Thyroid gland (tissue), 4 donors: Measurements from ENCODE around the gene LETM1. TPM values are rescaled to one million over a fixed set of nuclear protein-coding genes. Genes with fewer than 3 reads are reported as not detected.
"Not testable (repeated sequence)": the region's sequence is repeated elsewhere in the genome, so short reads cannot be mapped to it uniquely, and the experiment has no call there.

ENCODE experiments used
- DNase-seq, 2 donors: peaks; one replicate each; pipeline ENCODE4 v3.0.0-alpha.2; 2019
- H3K27ac ChIP-seq, 3 donors: fragments of 200-600 bp; sonication (generic); 1 replicate in 2 of 3; 2 replicates in 1 of 3; pipeline ENCODE4 v1.5.1; 2016 to 2019; ENCODE audit warnings: mild to moderate bottlenecking in 1 of 3, moderate library complexity in 1 of 3
- H3K27me3 ChIP-seq: fragments of 200-600 bp; sonication (generic); one replicate; pipeline ENCODE4 v1.5.1; 2019
- H3K36me3 ChIP-seq, 2 donors: fragments of 200-600 bp; sonication (generic); one replicate each; pipeline ENCODE4 v1.5.1; 2016 to 2019
- H3K4me1 ChIP-seq, 2 donors: fragments of 200-600 bp; sonication (generic); one replicate each; pipeline ENCODE4 v1.5.1; 2017 to 2019
- H3K4me3 ChIP-seq, 3 donors: fragments of 200-600 bp; sonication (generic); replicated peaks in 1 of 3; 1 replicate in 2 of 3; 2 replicates in 1 of 3; pipeline ENCODE4 v1.5.1; 2016; ENCODE audit warnings: mild to moderate bottlenecking in 1 of 3
- H3K9me3 ChIP-seq: fragments of 200-600 bp; sonication (generic); one replicate; pipeline ENCODE4 v1.5.1; 2017
- CTCF ChIP-seq, 6 experiments: fragments of 200-600 bp in 3 of 6; fragments of 450-650 bp in 3 of 6; sonication (generic) in 3 of 6; IDR thresholded peaks; one replicate each; pipeline ENCODE4 v1.5.1; 2016 to 2019; ENCODE audit warnings: antibody characterized with exemption in 6 of 6, mild to moderate bottlenecking in 2 of 6, inconsistent platforms in 1 of 6, moderate library complexity in 1 of 6
- POLR2A ChIP-seq, 2 donors: fragments of 450-650 bp; IDR thresholded peaks; one replicate each; pipeline ENCODE4 v1.6.1; 2017; ENCODE audit warnings: antibody characterized with exemption in 2 of 2, mild to moderate bottlenecking in 2 of 2, moderate library complexity in 1 of 2
- whole genome bisulfite sequencing, 2 donors: methylation state at CpG; one replicate each; pipeline ENCODE4 v1.1.5; 2017; 5-methylcytosine and 5-hydroxymethylcytosine counted together
- intact Hi-C: fragments of 100-400 bp; cut with DNase I; formaldehyde crosslinking; loops from one replicate; pipeline ENCODE4 v1.15.1; 2023
- total RNA-seq, 4 donors: library from RNA; depleted of rRNA; stranded (reverse); fragments of >200 nt; gene quantifications; one replicate each; pipeline ENCODE4 v1.2.3, GENCODE V29; 2016

LETM1 gene
- total RNA-seq, 4 donors from 2014 or later = 30.1 to 58.4 (median 49.0) TPM

GRCh38 chr4:1836650-1837049 lies 19.3 kb downstream of the LETM1 start:
- H3K4me1 ChIP-seq = peaks cover 20 to 32% of the 10 kb centered on the region in 2 donors
- intact Hi-C loops = no loop called here
- H3K36me3 ChIP-seq = peaks cover 35 to 44% of the 10 kb centered on the region in 2 donors
- no peaks in the 10 kb centered on the region for H3K9me3 ChIP-seq
- TF ChIP-seq POLR2A (IDR thresholded peaks at IDR 0.05) (no peak), CTCF (IDR thresholded peaks at IDR 0.05) (no peak)
- WGBS, 2 donors = 98% methylated on average over 5 to 7 of the region's 7 CpGs
- H3K4me3 ChIP-seq = no peak overlapping the region
- H3K27me3 ChIP-seq = no peaks in the 10 kb centered on the region
- no peak for DNase-seq
- peak overlapping the region in 1 of 3 donors; percentile 82 for H3K27ac ChIP-seq

- H3K27me3 ChIP-seq, H3K4me3 ChIP-seq, H3K9me3 ChIP-seq, intact Hi-C loops: not testable (repeated sequence)
- Histone ChIP-seq H3K36me3 (peaks cover 31 to 48% of the 10 kb centered on the region in 2 donors), H3K27ac (peak overlapping the region; percentile 9 to 82 (median 68)), H3K4me1 (peaks cover 20 to 31% of the 10 kb centered on the region in 2 donors)
- WGBS, 2 donors = 52 to 65% methylated on average over 8 of the region's 8 CpGs
- peak; percentile 80 to 81 for DNase-seq
These were observed 20.1 kb downstream of the LETM1 start for GRCh38 chr4:1835836-1836235.

- peak; percentile 71 to 73 for DNase-seq
- intact Hi-C loops = no loop called here
- Histone ChIP-seq H3K27me3 (no peaks in the 10 kb centered on the region), H3K4me1 (peaks cover 26 to 31% of the 10 kb centered on the region in 2 donors), H3K4me3 (no peak overlapping the region), H3K9me3 (no peaks in the 10 kb centered on the region), H3K36me3 (peaks cover 32 to 36% of the 10 kb centered on the region in 2 donors), H3K27ac (peak overlapping the region; percentile 9 to 82 (median 68))
- 55 to 68% methylated on average over 18 to 19 of the region's 21 CpGs for WGBS, 2 donors
- TF ChIP-seq POLR2A (IDR thresholded peaks at IDR 0.05) = no peak
- TF ChIP-seq CTCF (IDR thresholded peaks at IDR 0.05) = no peak
These were observed 21.7 kb downstream of the LETM1 start for GRCh38 chr4:1834047-1834775.

- DNase-seq = no peak
- H3K9me3 ChIP-seq = no peaks in the 10 kb centered on the region
- H3K4me3 ChIP-seq = no peak overlapping the region
- peak overlapping the region in 2 of 3 donors; percentile 27 to 82 for H3K27ac ChIP-seq
- WGBS, 2 donors = 82 to 91% methylated on average over 12 of the region's 14 CpGs
- peaks cover 26 to 31% of the 10 kb centered on the region in 2 donors for H3K4me1 ChIP-seq
- TF ChIP-seq CTCF (IDR thresholded peaks at IDR 0.05) = no peak
- no peak for TF ChIP-seq POLR2A (IDR thresholded peaks at IDR 0.05)
- peaks cover 28 to 29% of the 10 kb centered on the region in 2 donors for H3K36me3 ChIP-seq
- intact Hi-C loops = no loop called here
- H3K27me3 ChIP-seq = no peaks in the 10 kb centered on the region
These were observed 22.5 kb downstream of the LETM1 start for GRCh38 chr4:1833307-1834046.

- Histone ChIP-seq H3K36me3 (peaks cover 21% of the 10 kb centered on the region in 2 donors), H3K4me3 (no peak overlapping the region), H3K9me3 (no peaks in the 10 kb centered on the region), H3K27ac (no peak overlapping the region), H3K4me1 (peaks cover 26 to 31% of the 10 kb centered on the region in 2 donors), H3K27me3 (no peaks in the 10 kb centered on the region)
- no peak for DNase-seq
- intact Hi-C loops = no loop called here
- TF ChIP-seq CTCF (IDR thresholded peaks at IDR 0.05) (no peak), POLR2A (IDR thresholded peaks at IDR 0.05) (no peak)
- 87 to 91% methylated on average over 18 of the region's 18 CpGs for WGBS, 2 donors
These were observed 23.3 kb downstream of the LETM1 start for GRCh38 chr4:1832690-1833089.
